NCI-H748 (cell line): ENCODE data around the gene RNASE8.

Experiments used
- DNase-seq: peaks from one replicate; lab custom pipeline; 2025; ENCODE audit not compliant: unreplicated experiment; lab: John Stamatoyannopoulos, UW

The RNASE8 gene

DNA sequence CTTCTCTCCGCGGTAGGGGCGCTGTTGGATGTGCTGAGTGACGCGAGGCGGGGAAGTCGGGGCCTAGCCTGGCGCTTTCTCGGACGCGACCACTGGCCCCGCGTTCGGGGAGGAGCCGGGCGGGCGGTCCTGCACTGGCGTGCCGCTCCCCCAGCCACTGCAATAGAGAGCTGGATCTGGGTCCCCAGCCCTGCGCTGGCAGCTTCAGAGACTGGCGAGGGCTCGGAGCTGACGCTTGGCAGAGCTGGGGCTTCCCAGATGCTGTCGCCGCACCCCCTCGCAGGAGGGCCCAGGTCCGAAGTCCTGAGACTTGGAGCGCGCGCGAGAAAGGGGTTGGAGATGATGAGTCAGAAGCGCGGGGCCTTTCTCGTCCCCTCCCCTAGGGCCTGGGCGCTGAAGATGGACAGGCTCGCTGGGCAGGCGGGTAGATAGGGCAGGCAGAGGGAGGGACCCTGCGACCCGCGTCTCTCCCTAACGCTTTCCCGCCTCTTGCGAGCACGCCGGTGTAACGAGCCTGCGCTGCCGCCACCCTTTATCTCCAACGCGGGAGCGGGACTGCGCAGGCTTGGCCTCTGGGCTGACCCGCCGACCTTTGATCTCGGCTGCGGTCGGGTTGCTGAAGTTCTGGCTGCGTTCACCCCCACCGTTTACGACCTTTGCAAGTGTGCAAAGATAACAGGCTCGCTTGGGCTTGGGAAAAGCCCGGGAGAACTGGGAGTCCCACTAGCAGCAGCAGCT, 46.3 kb downstream of the RNASE8 start:
- peak; percentile 97 for DNase-seq

DNA sequence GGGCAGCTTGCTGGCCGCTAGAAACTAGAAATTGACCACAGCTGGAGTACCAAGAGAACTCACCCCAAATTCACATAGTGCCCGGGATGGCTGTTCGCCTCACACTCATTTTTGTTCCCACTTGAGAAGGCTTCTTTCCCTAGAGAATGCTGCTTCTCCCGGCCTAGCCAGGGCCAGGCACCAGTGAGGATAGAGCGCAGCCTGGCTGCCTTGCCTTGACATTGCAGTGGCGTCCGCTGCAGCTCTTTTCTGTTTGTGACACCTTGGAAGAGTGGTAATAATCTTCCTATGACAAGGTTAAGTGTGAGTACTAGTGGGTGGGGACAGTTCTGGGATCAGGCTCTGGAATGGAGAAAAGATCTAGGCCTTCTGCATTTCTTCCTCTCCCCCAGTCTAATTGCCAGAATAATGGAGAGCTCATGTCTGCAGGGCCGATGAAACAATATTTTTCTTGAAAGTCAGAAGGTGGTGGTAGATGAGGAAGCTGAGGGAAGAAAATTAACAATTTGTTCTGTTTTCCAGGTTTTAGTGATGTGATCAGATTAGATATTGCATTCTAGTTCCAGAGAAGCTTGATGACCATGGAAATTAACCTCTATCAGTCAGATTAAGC, 46.9 kb downstream of the RNASE8 start:
- peak; percentile 89 for DNase-seq

- no peak for DNase-seq
Measured at GRCh38 chr14:21105095-21105494, 47.5 kb downstream of the RNASE8 start.

GRCh38 chr14:21106176-21106497, 48.5 kb downstream of the RNASE8 start:
- no peak for DNase-seq

GRCh38 chr14:21106498-21107282, 49.1 kb downstream of the RNASE8 start:
- peak; percentile 75 for DNase-seq

GRCh38 chr14:21107283-21107800, 49.7 kb downstream of the RNASE8 start:
- DNase-seq = no peak
